GM10266 (cell line): ENCODE results near the gene NEK10.

Source experiments
- DNase-seq: peaks from one replicate; pipeline ENCODE4 v3.0.0; 2012; ENCODE audit errors: extremely low spot score
- TF ChIP-seq, protein P1 (sequence below): IDR thresholded peaks from 2 replicates; pipeline ENCODE4 v1.5.1; 2012; ENCODE audit warnings: mild to moderate bottlenecking, low read depth; ENCODE audit not compliant: control insufficient read depth, insufficient read depth; ENCODE audit errors: missing control alignments

NEK10 gene

DNA sequence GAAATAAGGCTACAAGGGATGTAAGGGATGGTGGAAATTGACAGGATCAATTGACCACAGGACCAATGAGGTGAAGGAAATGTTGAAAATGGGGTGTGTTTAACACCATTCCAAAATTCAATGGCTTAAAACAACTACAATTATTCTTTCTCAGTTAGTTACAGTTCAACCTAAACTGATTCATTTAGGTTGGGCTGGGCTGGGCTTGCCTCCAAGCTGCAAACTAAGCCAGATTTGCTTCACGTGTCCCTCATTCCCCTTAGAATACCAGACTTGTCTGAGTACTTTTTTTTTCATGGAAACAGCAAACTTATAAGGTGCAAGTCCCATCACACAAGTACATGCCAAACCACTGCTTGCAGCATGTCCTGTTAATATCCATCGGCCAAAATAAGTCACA is 280.1 kb downstream of the NEK10 start:
- no peak for DNase-seq

DNA sequence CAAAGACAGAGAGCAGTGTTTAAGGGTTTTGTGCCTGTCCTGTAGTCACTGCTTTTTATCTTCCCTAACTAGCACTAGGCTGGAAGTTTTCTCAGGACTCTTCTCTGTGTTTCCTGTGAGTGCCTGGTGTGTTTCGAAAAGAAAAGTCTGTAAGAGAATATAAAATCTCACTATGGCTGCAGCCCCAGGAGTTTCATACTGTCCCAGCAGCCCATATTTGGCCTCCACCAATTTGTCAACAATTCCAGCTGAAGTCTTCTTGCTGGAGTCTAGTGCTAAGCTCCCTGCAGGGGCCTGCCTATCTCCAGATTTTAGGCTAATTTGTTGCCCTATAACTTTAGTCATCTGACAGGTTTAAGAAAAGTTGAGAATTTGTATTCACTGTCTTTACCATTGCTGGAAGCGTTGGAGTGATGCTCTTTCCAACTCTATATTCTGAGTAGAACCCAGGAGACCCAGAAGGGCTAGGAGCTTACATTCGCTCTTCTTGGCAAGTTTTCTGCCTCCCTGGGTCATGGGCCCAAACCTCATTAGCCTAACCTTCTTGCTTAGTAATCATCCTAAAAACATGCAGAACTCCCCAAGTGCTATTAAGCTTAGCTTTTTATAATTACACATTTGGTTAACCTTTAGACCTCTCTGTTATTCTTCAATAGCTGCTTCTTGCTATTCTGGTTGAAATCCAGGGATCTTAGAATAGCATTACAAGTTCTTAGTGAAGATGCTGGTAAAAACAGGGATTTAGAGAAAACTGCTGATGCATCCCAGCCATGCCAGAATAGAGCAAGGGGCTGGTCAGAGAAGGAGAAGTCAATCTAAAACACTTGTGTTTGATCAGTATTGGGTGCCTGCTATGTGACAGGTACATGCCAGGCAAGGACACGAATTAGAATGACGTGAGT is 283.1 kb downstream of the NEK10 start:
- DNase-seq = no peak
- TF ChIP-seq, protein P1, sequence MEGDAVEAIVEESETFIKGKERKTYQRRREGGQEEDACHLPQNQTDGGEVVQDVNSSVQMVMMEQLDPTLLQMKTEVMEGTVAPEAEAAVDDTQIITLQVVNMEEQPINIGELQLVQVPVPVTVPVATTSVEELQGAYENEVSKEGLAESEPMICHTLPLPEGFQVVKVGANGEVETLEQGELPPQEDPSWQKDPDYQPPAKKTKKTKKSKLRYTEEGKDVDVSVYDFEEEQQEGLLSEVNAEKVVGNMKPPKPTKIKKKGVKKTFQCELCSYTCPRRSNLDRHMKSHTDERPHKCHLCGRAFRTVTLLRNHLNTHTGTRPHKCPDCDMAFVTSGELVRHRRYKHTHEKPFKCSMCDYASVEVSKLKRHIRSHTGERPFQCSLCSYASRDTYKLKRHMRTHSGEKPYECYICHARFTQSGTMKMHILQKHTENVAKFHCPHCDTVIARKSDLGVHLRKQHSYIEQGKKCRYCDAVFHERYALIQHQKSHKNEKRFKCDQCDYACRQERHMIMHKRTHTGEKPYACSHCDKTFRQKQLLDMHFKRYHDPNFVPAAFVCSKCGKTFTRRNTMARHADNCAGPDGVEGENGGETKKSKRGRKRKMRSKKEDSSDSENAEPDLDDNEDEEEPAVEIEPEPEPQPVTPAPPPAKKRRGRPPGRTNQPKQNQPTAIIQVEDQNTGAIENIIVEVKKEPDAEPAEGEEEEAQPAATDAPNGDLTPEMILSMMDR = no peak

More for the DNA sequence above, 280.1 kb downstream of the NEK10 start:
- TF ChIP-seq, protein P1 = no peak

DNA sequence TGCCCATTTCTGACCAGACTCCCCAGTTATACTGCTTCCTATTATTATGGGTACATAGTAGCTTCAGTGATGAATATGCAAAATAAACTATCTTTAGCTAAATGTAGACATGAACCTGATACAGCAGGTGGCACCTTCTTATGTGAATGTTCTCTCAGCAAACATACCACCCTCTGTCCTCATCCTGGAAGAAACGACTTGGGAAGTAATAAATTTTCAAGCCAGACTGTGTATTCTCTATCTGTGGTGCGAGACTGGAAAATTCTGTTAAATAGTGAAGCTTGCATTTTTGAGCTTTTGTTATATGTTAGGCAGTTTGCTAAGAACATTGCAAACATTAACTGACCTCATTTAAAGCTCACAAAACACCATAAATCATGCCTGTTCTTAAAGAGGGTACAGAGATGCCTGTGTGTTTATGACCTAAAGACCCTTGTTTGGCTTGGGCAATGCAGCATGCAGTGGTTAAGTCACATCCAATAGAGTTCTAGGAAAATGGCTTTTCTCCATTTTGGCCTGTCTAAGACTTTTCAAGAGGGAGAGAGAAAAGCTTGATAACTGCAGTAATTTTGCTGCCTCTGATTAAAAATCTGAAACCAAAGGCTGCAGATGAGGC is 287.1 kb downstream of the NEK10 start:
- TF ChIP-seq, protein P1 = no peak
- no peak for DNase-seq

DNA sequence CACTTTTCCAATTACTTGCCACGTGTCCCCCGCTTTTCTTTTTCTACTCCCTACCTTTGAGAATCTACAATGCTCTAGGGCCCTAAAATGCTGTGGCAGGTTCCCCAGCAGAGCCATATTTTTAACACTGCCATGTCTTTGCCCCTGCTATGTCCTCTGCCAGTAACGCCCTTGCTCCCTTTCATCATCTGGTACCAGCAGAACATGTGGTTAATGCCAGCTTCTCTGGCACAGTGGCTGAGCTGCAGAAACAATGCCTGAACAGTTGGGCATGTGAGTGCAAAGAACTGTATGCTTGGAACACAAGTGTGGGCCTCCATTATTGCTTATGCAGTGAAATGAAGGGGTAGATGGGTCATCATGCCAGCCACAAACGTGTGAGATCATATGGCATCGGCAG is 287.6 kb downstream of the NEK10 start:
- TF ChIP-seq, protein P1 = no peak

DNA sequence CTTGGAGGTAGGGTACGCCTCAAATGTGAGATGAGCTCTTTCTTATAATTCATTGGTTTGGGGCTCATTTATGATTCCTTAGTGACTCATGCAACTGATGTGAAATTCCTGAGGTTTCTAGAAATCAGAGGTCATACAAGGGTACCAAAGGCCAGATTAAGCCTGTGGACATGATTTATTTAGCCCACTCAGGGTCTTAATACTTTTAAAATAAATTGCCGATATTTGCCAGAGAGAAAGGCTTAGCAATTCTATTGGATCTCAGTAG is 289.0 kb downstream of the NEK10 start:
- DNase-seq = no peak
- TF ChIP-seq, protein P1 = no peak

More for the DNA sequence above, 287.6 kb downstream of the NEK10 start:
- no peak for DNase-seq

DNA sequence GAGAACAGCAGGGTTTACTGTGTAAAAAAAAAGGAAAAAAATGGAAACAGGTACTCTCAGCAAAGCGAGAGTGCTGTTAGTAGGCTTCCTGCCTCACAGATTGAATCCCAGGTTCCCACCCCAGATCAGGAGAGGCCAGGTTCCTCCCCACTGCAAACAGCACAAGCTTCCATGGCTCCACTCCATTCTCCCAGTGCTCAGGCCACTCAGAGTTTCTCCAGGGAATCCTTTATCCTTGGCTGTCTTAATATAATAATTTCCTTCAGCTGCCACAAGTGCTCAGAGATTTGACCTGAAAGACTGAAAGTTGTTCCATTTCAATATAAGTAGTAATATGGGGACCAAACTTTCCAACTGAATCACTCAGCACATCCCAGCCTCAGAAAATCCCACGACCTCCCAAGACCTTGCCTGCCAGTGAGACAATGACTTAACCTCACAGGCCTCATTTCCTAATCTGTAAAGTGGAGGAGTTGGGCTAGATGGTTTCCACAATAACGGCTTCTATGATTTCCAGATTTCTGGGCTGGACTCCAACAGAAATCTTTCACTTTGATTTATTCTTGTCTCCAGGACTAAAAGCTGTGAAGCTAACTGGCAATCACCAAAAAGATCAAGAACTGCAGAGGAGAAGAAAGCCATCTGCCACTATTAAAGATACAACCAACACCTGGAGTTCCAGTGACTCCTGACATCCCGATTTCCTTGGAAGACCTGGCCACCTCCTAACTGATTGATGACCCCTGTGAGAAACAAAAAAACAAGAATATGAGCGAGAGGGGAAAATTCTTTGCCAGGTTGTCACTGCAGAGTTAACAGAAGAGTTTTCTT is 289.5 kb downstream of the NEK10 start:
- DNase-seq = no peak
- TF ChIP-seq, protein P1 = no peak
